HG03575 (cell line): Measurements from ENCODE around the gene TMEM19.

Source experiments
- ATAC-seq: cut with Tn5 transposase; IDR thresholded peaks from one replicate; pipeline ENCODE4 v1.9.1; 2021; ENCODE audit not compliant: unreplicated experiment, insufficient number of reproducible peaks, low FRiP score; ENCODE audit errors: extremely low read depth

Gene TMEM19

DNA sequence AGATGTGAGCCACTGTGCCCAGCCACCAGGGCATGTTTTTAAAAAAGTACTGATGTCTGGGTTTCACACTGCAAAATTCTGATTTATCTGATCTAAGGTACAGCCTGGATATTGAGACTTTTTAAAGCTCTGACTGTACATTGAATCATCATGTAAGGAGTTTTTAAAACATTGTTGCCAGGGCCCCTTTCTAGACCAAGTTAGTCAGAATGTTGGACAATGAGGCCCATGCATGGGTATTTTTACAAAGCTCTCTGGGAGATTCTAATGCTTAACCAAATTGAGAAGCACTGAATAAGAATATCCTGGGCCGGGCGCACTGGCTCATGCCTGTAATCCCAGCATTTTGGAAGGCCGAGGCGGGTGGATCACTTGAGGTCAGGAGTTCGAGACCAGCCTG, 16.7 kb downstream of the TMEM19 start:
- no peak for ATAC-seq

GRCh38 chr12:71703206-71703605, 17.3 kb downstream of the TMEM19 start:
- no peak for ATAC-seq

GRCh38 chr12:71704920-71705319, 19.0 kb downstream of the TMEM19 start:
- no peak for ATAC-seq

DNA sequence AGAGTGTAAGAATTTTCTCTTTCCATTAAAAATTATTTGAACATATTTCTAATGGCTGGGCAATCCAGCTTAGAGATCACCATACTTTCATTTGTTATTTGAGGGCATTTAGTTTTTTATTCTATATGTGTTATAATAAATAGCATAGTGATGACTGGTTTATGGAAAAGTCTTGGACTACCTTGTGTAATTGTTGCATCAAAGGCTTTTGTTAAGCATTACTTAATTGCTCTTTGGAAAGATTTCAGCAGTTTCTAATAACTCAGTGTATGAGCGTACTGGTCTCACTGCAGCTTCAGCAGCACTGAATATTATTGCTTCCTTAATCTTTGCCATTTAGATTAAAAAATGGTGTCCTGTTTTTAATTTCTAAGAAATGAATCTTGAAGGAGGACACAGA, 22.8 kb downstream of the TMEM19 start:
- no peak for ATAC-seq

GRCh38 chr12:71710276-71711125, 24.6 kb downstream of the TMEM19 start:
- ATAC-seq: no peak

- ATAC-seq: no peak
Measured at GRCh38 chr12:71718611-71719010, 32.7 kb downstream of the TMEM19 start.

DNA sequence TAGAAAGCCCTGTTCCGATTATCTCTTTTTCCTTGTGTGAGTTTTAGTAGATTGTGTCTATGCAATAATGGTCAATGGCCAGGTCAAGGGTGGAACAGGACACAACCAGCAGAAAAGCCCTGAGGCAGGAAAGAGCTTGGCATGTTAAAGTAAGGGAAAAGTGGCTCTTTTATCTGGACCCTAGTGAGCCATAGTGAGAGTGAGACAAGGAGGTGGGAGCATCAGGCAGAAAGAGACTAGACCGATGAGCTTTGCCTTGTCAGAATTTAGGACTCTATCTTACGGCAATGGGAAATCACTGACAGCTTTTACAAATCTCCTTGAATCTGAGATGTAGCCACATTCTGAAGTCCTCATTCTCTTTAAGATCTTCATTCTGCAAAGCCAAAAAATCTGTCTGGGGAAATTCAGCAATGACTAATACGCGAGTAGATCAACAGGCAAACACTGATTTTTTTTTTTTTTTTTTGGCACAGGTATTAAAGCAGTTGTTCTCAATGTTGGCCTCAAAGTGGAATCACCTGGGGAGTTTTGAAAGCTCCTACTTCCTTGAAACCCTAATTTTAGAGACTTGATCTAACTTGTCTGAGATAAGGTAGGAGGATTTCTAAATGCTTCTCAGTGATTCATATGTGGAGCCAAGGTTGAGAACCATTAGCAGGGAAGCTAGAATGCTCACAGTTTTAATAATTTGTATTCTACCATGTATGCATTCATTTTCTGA, 33.9 kb downstream of the TMEM19 start:
- no peak for ATAC-seq

DNA sequence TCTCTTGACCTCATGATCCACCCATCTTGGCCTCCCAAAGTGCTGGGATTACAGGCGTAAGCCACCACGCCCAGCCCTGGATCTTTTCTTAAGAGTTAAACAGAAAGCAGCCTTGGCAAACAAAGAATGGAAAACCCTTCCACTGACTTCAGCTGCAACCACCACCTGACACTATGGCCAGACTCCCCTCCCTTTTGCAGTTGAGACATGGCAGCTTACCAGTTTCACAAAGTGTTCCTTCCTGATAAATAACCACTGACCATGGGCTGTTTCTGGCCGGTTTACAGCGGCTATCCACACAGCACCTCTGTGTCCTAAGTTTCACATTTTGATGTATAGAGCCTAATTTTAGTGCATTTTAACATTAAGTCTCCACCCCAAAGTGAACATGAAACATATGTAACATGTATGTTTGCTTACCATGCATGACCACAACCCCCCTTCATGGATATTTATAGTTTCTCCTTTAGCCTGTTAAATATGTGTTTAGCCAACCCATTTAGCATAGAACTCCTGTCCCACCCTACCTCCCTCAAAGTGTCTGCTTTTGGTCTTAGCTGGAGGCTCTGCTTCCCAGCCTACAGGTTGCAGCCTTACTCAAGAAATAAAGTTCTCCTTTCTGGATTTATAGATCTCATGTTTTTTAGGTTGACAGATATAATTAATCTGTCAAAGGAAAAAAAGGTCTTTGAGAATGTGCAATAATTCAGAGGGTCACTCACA, 36.1 kb downstream of the TMEM19 start:
- ATAC-seq: no peak

- ATAC-seq: no peak
Measured at GRCh38 chr12:71725011-71725410, 39.1 kb downstream of the TMEM19 start.

DNA sequence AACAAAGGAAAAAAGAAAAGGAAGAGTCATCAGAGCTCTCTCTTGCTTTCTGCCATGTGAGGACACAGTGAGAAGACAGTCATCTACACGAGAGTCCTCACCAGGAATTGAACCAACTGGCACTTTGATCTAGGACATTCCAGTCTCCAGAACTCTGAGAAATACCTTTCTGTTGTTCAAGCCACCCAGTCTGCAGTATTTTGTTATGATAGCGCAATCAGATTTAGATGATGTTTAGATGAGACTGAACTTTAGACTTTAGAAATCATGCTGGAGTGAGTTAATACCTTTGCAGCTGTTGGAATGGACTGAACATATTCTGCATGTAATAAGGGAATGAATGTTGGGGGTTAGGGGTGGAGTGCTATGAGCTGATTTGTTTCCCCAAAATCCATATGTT, 40.7 kb downstream of the TMEM19 start:
- ATAC-seq: no peak

- ATAC-seq: no peak
Measured at GRCh38 chr12:71727958-71728357, 42.1 kb downstream of the TMEM19 start.

GRCh38 chr12:71730936-71731335, 45.1 kb downstream of the TMEM19 start:
- no peak for ATAC-seq

- no peak for ATAC-seq
Measured at GRCh38 chr12:71731439-71732356, 45.8 kb downstream of the TMEM19 start.

GRCh38 chr12:71732357-71732712, 46.5 kb downstream of the TMEM19 start:
- no peak for ATAC-seq

DNA sequence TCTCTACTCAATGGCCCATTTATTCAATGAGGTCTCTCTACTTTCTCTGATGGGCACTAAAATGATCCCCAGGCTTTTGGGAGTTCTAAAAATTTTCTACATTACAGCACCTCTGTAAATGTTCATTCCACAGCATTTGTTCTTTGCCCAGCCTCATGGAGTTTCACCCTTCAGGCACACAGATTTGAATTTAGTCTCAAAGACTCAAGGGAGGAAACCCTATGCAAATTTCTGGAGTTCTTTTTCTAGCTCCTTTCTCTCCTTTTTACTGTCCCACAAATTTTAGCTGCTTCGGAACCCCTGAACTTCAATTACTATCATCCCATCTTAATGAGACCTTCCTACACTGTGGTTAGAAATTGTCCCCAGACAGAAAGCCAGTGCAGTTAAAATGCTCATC, 51.3 kb downstream of the TMEM19 start:
- no peak for ATAC-seq

- ATAC-seq: no peak
Measured at GRCh38 chr12:71742998-71743397, 57.1 kb downstream of the TMEM19 start.

- ATAC-seq: no peak
Measured at GRCh38 chr12:71744522-71745300, 58.8 kb downstream of the TMEM19 start.

GRCh38 chr12:71746974-71747611, 61.2 kb downstream of the TMEM19 start:
- ATAC-seq: peak; percentile 69
